Caco-2 (cell line): Measurements from ENCODE around the gene ZDHHC14. TPM values are rescaled to one million over a fixed set of nuclear protein-coding genes. Genes with fewer than 3 reads are reported as not detected.

ENCODE experiments used
- BruUV-seq: library from RNA; stranded (reverse); fragments of 400-500 nt; replicated peaks from 2 replicates; lab custom pipeline; 2021; lab: Mats Ljungman, UMichigan
- CTCF ChIA-PET: fragments of 300-600 bp; sonication (Branson Sonifier 250); formaldehyde crosslinking; loops from one replicate; lab custom pipeline; 2022; ENCODE audit warnings: antibody characterized with exemption; lab: Charles Lee
- POLR2A ChIA-PET: fragments of 300-600 bp; sonication (Branson Sonifier 250); formaldehyde crosslinking; loops from one replicate; lab custom pipeline; 2022; ENCODE audit warnings: antibody characterized with exemption; lab: Charles Lee
- DNase-seq, 2 experiments: peaks; one replicate each; pipeline versions ENCODE4 v3.0.0 to v3.0.0-alpha.2; 2020 to 2022
- H3K27me3 ChIP-seq: replicated peaks from 2 replicates; pipeline ENCODE4 v1.6.0; 2011; ENCODE audit warnings: low read length; ENCODE audit not compliant: control insufficient read depth, insufficient read depth
- H3K36me3 ChIP-seq: 2 replicates; pipeline ENCODE4 v1.5.1; 2011; ENCODE audit warnings: low read length; ENCODE audit not compliant: control insufficient read depth, insufficient read depth
- H3K4me1 ChIP-seq: fragments of 250-450 bp; sonication (Bioruptor Pico); 2 replicates; pipeline ENCODE4 v1.5.1; 2020; ENCODE audit warnings: mild to moderate bottlenecking
- H3K4me3 ChIP-seq: 2 replicates; pipeline ENCODE4 v1.5.1; 2011; ENCODE audit warnings: low read depth, mild to moderate bottlenecking, control low read depth, low read length
- H3K9me3 ChIP-seq: fragments of 250-450 bp; sonication (Bioruptor Pico); 2 replicates; pipeline ENCODE4 v1.5.1; 2020; ENCODE audit warnings: mild to moderate bottlenecking, moderate library complexity
- H3K27ac Mint-ChIP-seq: one replicate; pipeline ENCODE4 v1.8.0; 2022; ENCODE audit warnings: mixed read lengths; ENCODE audit not compliant: unreplicated experiment
- H3K27me3 Mint-ChIP-seq: one replicate; pipeline ENCODE4 v1.8.0; 2022; ENCODE audit warnings: mixed read lengths; ENCODE audit not compliant: insufficient read depth, unreplicated experiment
- H3K36me3 Mint-ChIP-seq: one replicate; pipeline ENCODE4 v1.8.0; 2022; ENCODE audit warnings: mild to moderate bottlenecking, mixed read lengths; ENCODE audit not compliant: insufficient read depth, unreplicated experiment
- H3K4me1 Mint-ChIP-seq: one replicate; pipeline ENCODE4 v1.8.0; 2022; ENCODE audit warnings: low read depth, mixed read lengths; ENCODE audit not compliant: unreplicated experiment
- H3K4me3 Mint-ChIP-seq: one replicate; pipeline ENCODE4 v1.8.0; 2022; ENCODE audit warnings: mild to moderate bottlenecking, moderate library complexity, mixed read lengths; ENCODE audit not compliant: unreplicated experiment
- H3K9me3 Mint-ChIP-seq: one replicate; pipeline ENCODE4 v1.8.0; 2022; ENCODE audit warnings: mixed read lengths; ENCODE audit not compliant: unreplicated experiment
- CTCF ChIP-seq, 2 experiments: fragments of 200-600 bp in 1 of 2; IDR thresholded peaks; 1 replicate in 1 of 2; 2 replicates in 1 of 2; pipeline versions ENCODE4 v1.5.1 to v1.8.0; 2011 to 2022; ENCODE audit warnings: antibody characterized with exemption in 1 of 2, control low read depth in 1 of 2, inconsistent platforms in 1 of 2, low read depth in 1 of 2, low read length in 1 of 2, mild to moderate bottlenecking in 1 of 2, moderate library complexity in 1 of 2; ENCODE audit not compliant: insufficient read depth in 1 of 2, severe bottlenecking in 1 of 2, unreplicated experiment in 1 of 2
- intact Hi-C: fragments of 100-400 bp; cut with micrococcal nuclease; formaldehyde crosslinking; loops from one replicate; pipeline ENCODE4 v1.10.0; 2022; ENCODE audit not compliant: unreplicated experiment
- total RNA-seq: library from RNA; stranded (reverse); gene quantifications from 2 replicates; pipeline ENCODE4 v1.2.3, GENCODE V29; 2022

Gene ZDHHC14
- total RNA-seq, 1 experiment from 2014 or later: 22.1 TPM

DNA sequence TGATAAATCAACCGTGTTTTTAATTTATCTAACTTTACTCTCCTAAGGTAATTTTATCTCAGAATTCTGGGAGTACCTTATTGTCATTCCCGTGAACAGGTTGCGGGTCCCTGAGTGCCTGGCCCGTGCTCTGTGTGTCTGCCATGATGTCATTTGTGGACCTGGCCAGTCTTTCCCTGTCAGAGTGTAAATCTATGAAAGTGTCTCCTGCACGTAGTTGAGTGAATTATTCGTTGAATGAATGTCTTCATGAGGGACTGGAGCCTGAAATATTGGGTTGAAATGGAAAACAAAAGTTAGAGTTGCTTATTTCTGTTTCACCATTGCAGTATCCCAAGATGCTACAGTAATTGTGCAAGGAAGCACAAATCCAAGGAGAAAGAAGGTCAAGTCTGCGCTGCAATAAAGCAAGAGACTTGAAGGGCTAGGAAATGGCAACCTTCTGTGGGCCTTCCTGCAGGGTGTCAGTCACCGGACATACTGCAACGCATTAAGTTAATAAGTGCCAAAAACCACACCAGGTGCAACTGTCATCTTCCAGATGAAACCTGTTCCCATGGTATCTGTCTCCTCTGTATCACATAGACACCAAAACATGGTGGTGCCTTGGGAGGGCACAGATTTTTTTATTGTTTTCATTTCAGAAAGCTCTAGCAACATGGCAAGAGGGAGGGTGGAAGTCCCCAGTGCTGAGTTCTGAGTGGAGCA, 135.5 kb downstream of the ZDHHC14 start:
- intact Hi-C loops: no loop called here
- H3K36me3 ChIP-seq: no peaks in the 10 kb centered on the region
- no peak for TF ChIP-seq CTCF (IDR thresholded peaks at IDR 0.05; ENCODE audit: insufficient read depth in 1 of 2, low read depth in 1 of 2, low read length in 1 of 2, severe bottlenecking in 1 of 2, unreplicated experiment in 1 of 2)
- no peaks in the 10 kb centered on the region for H3K9me3 ChIP-seq
- H3K4me1 Mint-ChIP-seq: peaks cover 26% of the 10 kb centered on the region
- no peak overlapping the region for H3K4me3 ChIP-seq
- H3K36me3 Mint-ChIP-seq: peaks cover 16% of the 10 kb centered on the region
- peaks cover 29% of the 10 kb centered on the region for H3K4me1 ChIP-seq
- ChIA-PET CTCF (no interaction called here), POLR2A (no interaction called here)
- no peaks in the 10 kb centered on the region for H3K27me3 Mint-ChIP-seq
- no peak overlapping the region for H3K27ac Mint-ChIP-seq
- BruUV-seq: no TSS peak
- no peaks in the 10 kb centered on the region for H3K27me3 ChIP-seq
- DNase-seq: no peak
- no peaks in the 10 kb centered on the region for H3K9me3 Mint-ChIP-seq
- no peak overlapping the region for H3K4me3 Mint-ChIP-seq

- H3K36me3 Mint-ChIP-seq: peaks cover 16% of the 10 kb centered on the region
- no peak overlapping the region for H3K4me3 Mint-ChIP-seq
- H3K27ac Mint-ChIP-seq: peak overlapping the region; percentile 77
- Histone ChIP-seq H3K27me3 (no peaks in the 10 kb centered on the region), H3K36me3 (no peaks in the 10 kb centered on the region), H3K9me3 (no peaks in the 10 kb centered on the region), H3K4me1 (peaks cover 25% of the 10 kb centered on the region), H3K4me3 (no peak overlapping the region)
- ChIA-PET POLR2A (no interaction called here), CTCF (no interaction called here)
- no peaks in the 10 kb centered on the region for H3K27me3 Mint-ChIP-seq
- BruUV-seq: no TSS peak
- no peak for DNase-seq
- H3K4me1 Mint-ChIP-seq: peaks cover 22% of the 10 kb centered on the region
- intact Hi-C loops: no loop called here
- TF ChIP-seq CTCF (IDR thresholded peaks at IDR 0.05; ENCODE audit: insufficient read depth in 1 of 2, low read depth in 1 of 2, low read length in 1 of 2, severe bottlenecking in 1 of 2, unreplicated experiment in 1 of 2): no peak
- peaks cover 4% of the 10 kb centered on the region for H3K9me3 Mint-ChIP-seq
Measured at GRCh38 chr6:157517601-157518359, 136.8 kb downstream of the ZDHHC14 start.

DNA sequence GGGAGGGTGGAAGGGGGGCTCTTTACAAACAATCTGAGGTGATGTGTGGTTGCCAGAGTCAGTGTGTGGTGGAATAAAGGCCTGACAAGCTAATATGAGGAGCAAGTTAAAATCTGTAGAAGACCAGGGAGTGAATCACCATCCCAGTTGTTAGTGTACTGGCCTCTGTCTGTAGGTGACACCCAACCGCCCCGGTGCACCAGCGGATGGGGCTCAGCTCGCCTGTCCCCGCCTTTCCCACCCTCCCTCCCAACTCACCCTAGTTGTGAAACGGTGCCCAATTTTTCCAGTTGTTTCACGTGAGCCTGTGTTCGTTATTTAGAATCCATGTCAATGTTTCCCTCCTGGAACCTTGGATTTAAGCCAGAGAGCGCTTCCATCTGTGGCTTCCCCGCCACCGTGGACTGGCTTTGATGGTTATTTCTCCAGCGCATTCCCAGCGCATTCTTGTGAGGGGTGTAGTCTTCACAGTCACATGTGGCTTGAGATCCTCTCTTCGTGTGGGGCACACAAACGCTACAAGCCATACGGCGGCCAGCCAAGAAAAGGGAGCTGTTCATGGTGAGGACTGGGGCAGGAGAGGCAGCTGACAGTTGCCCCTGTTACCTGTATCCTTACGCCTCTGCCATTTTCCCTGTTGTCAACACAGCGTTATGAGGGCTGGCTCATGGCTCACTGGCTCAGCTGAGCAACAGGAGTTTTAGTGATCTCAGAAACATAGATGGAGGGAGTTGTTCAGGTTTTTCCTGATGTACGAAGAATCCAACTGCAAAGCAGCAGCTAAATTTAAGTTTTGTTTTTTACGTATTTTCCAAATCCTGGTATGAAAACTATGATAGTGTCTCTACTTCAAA, 137.6 kb downstream of the ZDHHC14 start:
- Mint-ChIP-seq H3K36me3 (peaks cover 16% of the 10 kb centered on the region), H3K4me1 (peaks cover 24% of the 10 kb centered on the region), H3K27me3 (no peaks in the 10 kb centered on the region), H3K9me3 (peaks cover 9% of the 10 kb centered on the region), H3K27ac (peak overlapping the region; percentile 77), H3K4me3 (no peak overlapping the region)
- no peaks in the 10 kb centered on the region for H3K9me3 ChIP-seq
- intact Hi-C loops: no loop called here
- BruUV-seq: TSS peak; percentile 47
- DNase-seq: peak; percentile 28 to 50
- ChIA-PET CTCF (no interaction called here), POLR2A (interaction anchor here (0.7 to 1.0 kb wide), 2 partner anchors 12 to 13 kb away, joined by 3 to 5 read pairs; no protein-coding TSS in a partner anchor)
- H3K27me3 ChIP-seq: no peaks in the 10 kb centered on the region
- TF ChIP-seq CTCF (IDR thresholded peaks at IDR 0.05; ENCODE audit: insufficient read depth in 1 of 2, low read depth in 1 of 2, low read length in 1 of 2, severe bottlenecking in 1 of 2, unreplicated experiment in 1 of 2): no peak
- H3K36me3 ChIP-seq: no peaks in the 10 kb centered on the region
- H3K4me1 ChIP-seq: peaks cover 17% of the 10 kb centered on the region
- H3K4me3 ChIP-seq: no peak overlapping the region
